GM11168 (cell line): ENCODE results near the gene KLHL33.
"Not testable (repeated sequence)": the region's sequence is repeated elsewhere in the genome, so short reads cannot be mapped to it uniquely, and the experiment has no call there.

Experiments used
- in situ Hi-C: fragments of 300-500 bp; cut with MboI; formaldehyde crosslinking; loops from one replicate; pipeline ENCODE4 v1.12.0; 2022; ENCODE audit warnings: low sequenced_read_pairs; ENCODE audit not compliant: unreplicated experiment

KLHL33 gene

GRCh38 chr14:20454516-20455354 lies 18.8 kb upstream of the KLHL33 start, which contains the start of the genes APEX1 and OSGEP:
Gene APEX1 (plus strand): TSS chr14:20455226. CDS start chr14:20455646, 420 bp downstream.
Gene OSGEP (minus strand): TSS chr14:20454812. CDS start chr14:20454683, 129 bp downstream.
- in situ Hi-C loops = no loop called here

GRCh38 chr14:20452831-20453230 lies 16.9 kb upstream of the KLHL33 start:
- in situ Hi-C loops = not testable (repeated sequence)

- in situ Hi-C loops = no loop called here
These were observed 10.9 kb upstream of the KLHL33 start for GRCh38 chr14:20446889-20447288.

GRCh38 chr14:20443650-20444049 lies 7.7 kb upstream of the KLHL33 start:
- in situ Hi-C loops = not testable (repeated sequence)

GRCh38 chr14:20441461-20441860 lies 5.5 kb upstream of the KLHL33 start:
- in situ Hi-C loops = no loop called here

- in situ Hi-C loops = no loop called here
These were observed 4.9 kb upstream of the KLHL33 start for GRCh38 chr14:20440882-20441281.

GRCh38 chr14:20440465-20440864 lies 4.5 kb upstream of the KLHL33 start:
- in situ Hi-C loops = no loop called here

GRCh38 chr14:20438664-20439063 lies 2.7 kb upstream of the KLHL33 start:
- in situ Hi-C loops = no loop called here

GRCh38 chr14:20436363-20436755 lies 393 bp upstream of the KLHL33 start:
- in situ Hi-C loops = no loop called here

GRCh38 chr14:20434701-20435581 lies 1.0 kb downstream of the KLHL33 start:
- in situ Hi-C loops = no loop called here

GRCh38 chr14:20429801-20430669 lies 5.9 kb downstream of the KLHL33 start:
- in situ Hi-C loops = no loop called here

GRCh38 chr14:20428802-20429201 lies 7.2 kb downstream of the KLHL33 start:
- in situ Hi-C loops = no loop called here

- in situ Hi-C loops = no loop called here
These were observed 8.0 kb downstream of the KLHL33 start for GRCh38 chr14:20428010-20428365.

- in situ Hi-C loops = no loop called here
These were observed 8.5 kb downstream of the KLHL33 start for GRCh38 chr14:20427231-20428009.

- in situ Hi-C loops = no loop called here
These were observed 11.1 kb downstream of the KLHL33 start for GRCh38 chr14:20424851-20425250.

- in situ Hi-C loops = no loop called here
These were observed 13.1 kb downstream of the KLHL33 start for GRCh38 chr14:20422886-20423285.

GRCh38 chr14:20421267-20421666 lies 14.7 kb downstream of the KLHL33 start:
- in situ Hi-C loops = no loop called here

- in situ Hi-C loops = no loop called here
These were observed 16.5 kb downstream of the KLHL33 start for GRCh38 chr14:20419419-20419818.

- in situ Hi-C loops = no loop called here
These were observed 17.5 kb downstream of the KLHL33 start for GRCh38 chr14:20418501-20418909.
